Stomach (tissue), 4 donors: Measurements from ENCODE around the gene FBN2.

ENCODE experiments used
- POLR2A ChIP-seq, 4 donors: fragments of 450-650 bp; IDR thresholded peaks; one replicate each; pipeline ENCODE4 v1.6.1; 2016; ENCODE audit warnings: antibody characterized with exemption in 4 of 4, control low read depth in 2 of 4, mild to moderate bottlenecking in 1 of 4, moderate library complexity in 1 of 4
- TF ChIP-seq, protein P1 (sequence below), 7 experiments: fragments of 450-650 bp in 4 of 7; fragments of 200-600 bp in 3 of 7; sonication (generic) in 3 of 7; IDR thresholded peaks; one replicate each; pipeline ENCODE4 v1.5.1; 2016 to 2019; ENCODE audit warnings: antibody characterized with exemption in 7 of 7, control low read depth in 2 of 7, mild to moderate bottlenecking in 1 of 7

DNA sequence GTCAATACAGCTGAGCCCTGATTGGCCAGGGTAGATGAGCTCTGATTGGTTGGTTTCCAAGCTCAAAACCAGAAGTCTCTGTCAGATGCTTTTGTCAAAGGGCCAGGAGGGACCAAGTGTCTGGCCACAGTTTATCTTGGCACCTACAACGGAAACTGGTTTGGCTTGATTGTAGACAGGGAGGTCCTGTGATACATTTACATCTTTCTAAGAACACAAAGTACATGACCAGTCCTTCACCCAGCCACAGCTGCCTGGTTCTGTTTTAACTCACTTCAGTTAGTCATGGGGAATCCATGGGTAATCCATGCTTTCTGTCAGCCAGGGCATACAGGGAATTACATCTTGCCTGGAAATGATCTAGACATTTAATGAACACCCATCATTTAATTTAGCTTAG lies 283.3 kb downstream of the FBN2 start:
- TF ChIP-seq, protein P1, sequence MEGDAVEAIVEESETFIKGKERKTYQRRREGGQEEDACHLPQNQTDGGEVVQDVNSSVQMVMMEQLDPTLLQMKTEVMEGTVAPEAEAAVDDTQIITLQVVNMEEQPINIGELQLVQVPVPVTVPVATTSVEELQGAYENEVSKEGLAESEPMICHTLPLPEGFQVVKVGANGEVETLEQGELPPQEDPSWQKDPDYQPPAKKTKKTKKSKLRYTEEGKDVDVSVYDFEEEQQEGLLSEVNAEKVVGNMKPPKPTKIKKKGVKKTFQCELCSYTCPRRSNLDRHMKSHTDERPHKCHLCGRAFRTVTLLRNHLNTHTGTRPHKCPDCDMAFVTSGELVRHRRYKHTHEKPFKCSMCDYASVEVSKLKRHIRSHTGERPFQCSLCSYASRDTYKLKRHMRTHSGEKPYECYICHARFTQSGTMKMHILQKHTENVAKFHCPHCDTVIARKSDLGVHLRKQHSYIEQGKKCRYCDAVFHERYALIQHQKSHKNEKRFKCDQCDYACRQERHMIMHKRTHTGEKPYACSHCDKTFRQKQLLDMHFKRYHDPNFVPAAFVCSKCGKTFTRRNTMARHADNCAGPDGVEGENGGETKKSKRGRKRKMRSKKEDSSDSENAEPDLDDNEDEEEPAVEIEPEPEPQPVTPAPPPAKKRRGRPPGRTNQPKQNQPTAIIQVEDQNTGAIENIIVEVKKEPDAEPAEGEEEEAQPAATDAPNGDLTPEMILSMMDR (IDR thresholded peaks at IDR 0.05) = no peak
- no peak for TF ChIP-seq POLR2A (IDR thresholded peaks at IDR 0.05)
